Neural cell (in vitro differentiated cells): Measurements from ENCODE around the gene KIRREL3. TPM values are rescaled to one million over a fixed set of nuclear protein-coding genes. Genes with fewer than 3 reads are reported as not detected.

Experiments used
- H2AFZ ChIP-seq: fragments of 200-600, 300-800 bp; sonication (generic), shearing (Covaris generic); 2 replicates; pipeline ENCODE4 v1.6.0; 2014; ENCODE audit warnings: low read depth, mild to moderate bottlenecking, antibody characterized with exemption, low read length, moderate library complexity
- H3F3A ChIP-seq: fragments of 200-600 bp; shearing (Covaris generic); 2 replicates; pipeline ENCODE4 v1.6.1; 2016; ENCODE audit warnings: mild to moderate bottlenecking, moderate library complexity, mixed read lengths, antibody characterized with exemption, low read length; ENCODE audit not compliant: insufficient read depth, poor library complexity, severe bottlenecking
- H3K27ac ChIP-seq: fragments of 200-600, 300-800 bp; sonication (generic), shearing (Covaris generic); 2 replicates; pipeline ENCODE4 v1.5.1; 2014; ENCODE audit warnings: mild to moderate bottlenecking, low read length, moderate library complexity
- H3K27me3 ChIP-seq: fragments of 300-800, 200-600 bp; sonication (generic), shearing (Covaris generic); 2 replicates; pipeline ENCODE4 v1.6.0; 2014; ENCODE audit warnings: mild to moderate bottlenecking, low read depth, low read length, moderate library complexity; ENCODE audit not compliant: insufficient read depth
- H3K36me3 ChIP-seq: fragments of 300-800, 200-600 bp; sonication (generic), shearing (Covaris generic); 2 replicates; pipeline ENCODE4 v1.5.1; 2014; ENCODE audit warnings: mild to moderate bottlenecking, antibody characterized with exemption, low read length, moderate library complexity; ENCODE audit not compliant: insufficient read depth
- H3K4me2 ChIP-seq: fragments of 300-800, 200-600 bp; sonication (generic), shearing (Covaris generic); 2 replicates; pipeline ENCODE4 v1.6.0; 2014; ENCODE audit warnings: mild to moderate bottlenecking, low read length
- H3K4me3 ChIP-seq: fragments of 300-800, 200-600 bp; sonication (generic), shearing (Covaris generic); 2 replicates; pipeline ENCODE4 v1.5.1; 2014; ENCODE audit warnings: mild to moderate bottlenecking, low read length, moderate library complexity
- H3K79me2 ChIP-seq: fragments of 200-600 bp; shearing (Covaris generic); replicated peaks from 2 replicates; pipeline ENCODE4 v1.6.0; 2014; ENCODE audit warnings: mild to moderate bottlenecking, low read length, moderate library complexity; ENCODE audit not compliant: insufficient read depth
- H3K9ac ChIP-seq: fragments of 300-800, 200-600 bp; sonication (generic), shearing (Covaris generic); 2 replicates; pipeline ENCODE4 v1.6.1; 2016; ENCODE audit warnings: mild to moderate bottlenecking, low read length, mixed read lengths
- H3K9me2 ChIP-seq: fragments of 200-600 bp; shearing (Covaris generic); 2 replicates; pipeline ENCODE4 v1.6.1; 2016; ENCODE audit warnings: mild to moderate bottlenecking, low read length, mixed read lengths; ENCODE audit not compliant: insufficient read depth
- H3K9me3 ChIP-seq: fragments of 200-600, 300-800 bp; sonication (generic), shearing (Covaris generic); 2 replicates; pipeline ENCODE4 v1.6.1; 2016; ENCODE audit warnings: mild to moderate bottlenecking, mixed run types, low read length, moderate library complexity, mixed read lengths
- H4K20me1 ChIP-seq: fragments of 200-600 bp; shearing (Covaris generic); 2 replicates; pipeline ENCODE4 v1.6.1; 2016; ENCODE audit warnings: mild to moderate bottlenecking, mixed run types; ENCODE audit not compliant: insufficient read depth
- CTCF ChIP-seq: fragments of 450-650 bp; IDR thresholded peaks from 2 replicates; pipeline ENCODE4 v1.5.1; 2014; ENCODE audit warnings: antibody characterized with exemption, mild to moderate bottlenecking, moderate library complexity; ENCODE audit not compliant: poor library complexity, severe bottlenecking
- EP300 ChIP-seq: fragments of 450-650 bp; conservative IDR thresholded peaks from 2 replicates; pipeline ENCODE4 v1.6.1; 2014; ENCODE audit warnings: antibody characterized with exemption, mild to moderate bottlenecking, moderate library complexity; ENCODE audit not compliant: poor library complexity, severe bottlenecking
- EZH2 ChIP-seq: fragments of 200-600, 300-800 bp; shearing (Covaris generic), sonication (generic); IDR thresholded peaks from 2 replicates; pipeline ENCODE4 v1.6.1; 2014; ENCODE audit warnings: antibody characterized with exemption, low read length, borderline replicate concordance, mild to moderate bottlenecking; ENCODE audit not compliant: insufficient read depth, poor library complexity, severe bottlenecking
- MXI1 ChIP-seq: fragments of 450-650 bp; conservative IDR thresholded peaks from 2 replicates; pipeline ENCODE4 v1.6.1; 2014; ENCODE audit warnings: antibody characterized with exemption, mild to moderate bottlenecking; ENCODE audit not compliant: poor library complexity, severe bottlenecking
- POLR2AphosphoS5 ChIP-seq: IDR thresholded peaks from 2 replicates; pipeline ENCODE4 v1.6.1; 2012
- RAD21 ChIP-seq: fragments of 450-650 bp; conservative IDR thresholded peaks from 2 replicates; pipeline ENCODE4 v1.6.1; 2014; ENCODE audit warnings: antibody characterized with exemption, mild to moderate bottlenecking, moderate library complexity
- REST ChIP-seq: IDR thresholded peaks from 2 replicates; pipeline ENCODE4 v1.6.1; 2012; ENCODE audit warnings: borderline replicate concordance
- SMC3 ChIP-seq: fragments of 450-650 bp; conservative IDR thresholded peaks from 2 replicates; pipeline ENCODE4 v1.6.1; 2014; ENCODE audit warnings: antibody characterized with exemption, mild to moderate bottlenecking, moderate library complexity; ENCODE audit not compliant: poor library complexity
- TAF1 ChIP-seq: IDR thresholded peaks from 2 replicates; pipeline ENCODE4 v1.6.1; 2012; ENCODE audit warnings: low read depth
- polyA plus RNA-seq: library from polyadenylated mRNA; depleted of rRNA; stranded (reverse); fragments of >200 nt; gene quantifications from 2 replicates; pipeline ENCODE4 v1.2.3, GENCODE V29; 2014

Gene KIRREL3
- polyA plus RNA-seq, 1 donor from 2014 or later = 23.8 TPM

GRCh38 chr11:126664643-126665042, 335.9 kb downstream of the KIRREL3 start:
- no peaks in the 10 kb centered on the region for H3K9me2 ChIP-seq
- no peaks in the 10 kb centered on the region for H3K9me3 ChIP-seq
- no peaks in the 10 kb centered on the region for H3K27me3 ChIP-seq
- no peaks in the 10 kb centered on the region for H3K79me2 ChIP-seq
- no peak overlapping the region for H3K4me3 ChIP-seq
- peak overlapping the region; percentile 57 for H3K27ac ChIP-seq
- H4K20me1 ChIP-seq = no peaks in the 10 kb centered on the region
- H3K9ac ChIP-seq = no peak overlapping the region
- no peaks in the 10 kb centered on the region for H3F3A ChIP-seq
- H3K36me3 ChIP-seq = no peaks in the 10 kb centered on the region
- TF ChIP-seq MXI1 = no peak
- no peak overlapping the region for H2AFZ ChIP-seq
- H3K4me2 ChIP-seq = no peak overlapping the region

GRCh38 chr11:126663749-126664592, 336.6 kb downstream of the KIRREL3 start:
- H3K27ac ChIP-seq = peak overlapping the region; percentile 57
- H3K79me2 ChIP-seq = no peaks in the 10 kb centered on the region
- H3K4me2 ChIP-seq = no peak overlapping the region
- H2AFZ ChIP-seq = no peak overlapping the region
- no peaks in the 10 kb centered on the region for H3F3A ChIP-seq
- H3K27me3 ChIP-seq = no peaks in the 10 kb centered on the region
- no peaks in the 10 kb centered on the region for H3K36me3 ChIP-seq
- no peak overlapping the region for H3K9ac ChIP-seq
- no peaks in the 10 kb centered on the region for H4K20me1 ChIP-seq
- H3K9me2 ChIP-seq = no peaks in the 10 kb centered on the region
- H3K4me3 ChIP-seq = no peak overlapping the region
- no peaks in the 10 kb centered on the region for H3K9me3 ChIP-seq
- no peak for TF ChIP-seq SMC3
- no peak for TF ChIP-seq MXI1
- no peak for TF ChIP-seq REST
- no peak for TF ChIP-seq RAD21

GRCh38 chr11:126662035-126662790, 338.4 kb downstream of the KIRREL3 start:
- H3K27ac ChIP-seq = no peak overlapping the region

More at GRCh38 chr11:126662035-126662790, 338.4 kb downstream of the KIRREL3 start:
- H3K27me3 ChIP-seq = no peaks in the 10 kb centered on the region
- no peaks in the 10 kb centered on the region for H3K36me3 ChIP-seq
- no peak overlapping the region for H3K4me3 ChIP-seq
- H2AFZ ChIP-seq = no peak overlapping the region
- TF ChIP-seq REST (no peak), POLR2AphosphoS5 (no peak), SMC3 (no peak), TAF1 (no peak), EZH2 (no peak), CTCF (no peak), RAD21 (no peak), EP300 (no peak), MXI1 (no peak)
- no peak overlapping the region for H3K4me2 ChIP-seq
- H3K79me2 ChIP-seq = no peaks in the 10 kb centered on the region
- H3K9me2 ChIP-seq = no peaks in the 10 kb centered on the region
- no peak overlapping the region for H3K9ac ChIP-seq
- no peaks in the 10 kb centered on the region for H4K20me1 ChIP-seq
- H3K9me3 ChIP-seq = no peaks in the 10 kb centered on the region
- no peaks in the 10 kb centered on the region for H3F3A ChIP-seq
